NCI-H524 treated with DMSO at 0.1 percent for 48 hours (cell line): ENCODE data around the gene B3GALNT1.

Experiments used
- DNase-seq: peaks from one replicate; lab custom pipeline; 2025; lab: John Stamatoyannopoulos, UW

The B3GALNT1 gene

GRCh38 chr3:161104561-161105551 lies at the start of gene B3GALNT1:
Gene B3GALNT1, minus strand, starts transcription at chr3:161105349. Its CDS starts 18,595 bp downstream, at chr3:161086754.
- DNase-seq: no peak

GRCh38 chr3:161153480-161153879 lies 48.3 kb upstream of the B3GALNT1 start:
- DNase-seq: peak; percentile 49

GRCh38 chr3:161150001-161150525 lies 44.9 kb upstream of the B3GALNT1 start:
- DNase-seq: no peak

GRCh38 chr3:161149529-161149928 lies 44.4 kb upstream of the B3GALNT1 start:
- DNase-seq: no peak

GRCh38 chr3:161148832-161149475 lies 43.8 kb upstream of the B3GALNT1 start:
- no peak for DNase-seq

- DNase-seq: no peak
Measured at GRCh38 chr3:161142486-161142885, 37.3 kb upstream of the B3GALNT1 start.

- DNase-seq: no peak
Measured at GRCh38 chr3:161139686-161140085, 34.5 kb upstream of the B3GALNT1 start.

GRCh38 chr3:161137260-161137659 lies 32.1 kb upstream of the B3GALNT1 start:
- no peak for DNase-seq

- no peak for DNase-seq
Measured at GRCh38 chr3:161132391-161132790, 27.2 kb upstream of the B3GALNT1 start.

- no peak for DNase-seq
Measured at GRCh38 chr3:161126495-161126894, 21.3 kb upstream of the B3GALNT1 start.

- DNase-seq: no peak
Measured at GRCh38 chr3:161117646-161118045, 12.5 kb upstream of the B3GALNT1 start.

- DNase-seq: no peak
Measured at GRCh38 chr3:161108840-161109239, 3.7 kb upstream of the B3GALNT1 start.

GRCh38 chr3:161107311-161107710 lies 2.2 kb upstream of the B3GALNT1 start:
- no peak for DNase-seq

GRCh38 chr3:161103776-161104385 lies 1.3 kb downstream of the B3GALNT1 start:
- no peak for DNase-seq

- DNase-seq: no peak
Measured at GRCh38 chr3:161101609-161102008, 3.5 kb downstream of the B3GALNT1 start.

GRCh38 chr3:161100994-161101393 lies 4.2 kb downstream of the B3GALNT1 start:
- no peak for DNase-seq

- DNase-seq: peak; percentile 6
Measured at GRCh38 chr3:161096771-161097367, 8.3 kb downstream of the B3GALNT1 start.

GRCh38 chr3:161093895-161094294 lies 11.3 kb downstream of the B3GALNT1 start:
- no peak for DNase-seq

- no peak for DNase-seq
Measured at GRCh38 chr3:161084277-161084676, 20.9 kb downstream of the B3GALNT1 start.

GRCh38 chr3:161083131-161083530 lies 22.0 kb downstream of the B3GALNT1 start:
- no peak for DNase-seq

GRCh38 chr3:161082063-161082462 lies 23.1 kb downstream of the B3GALNT1 start:
- DNase-seq: no peak

- no peak for DNase-seq
Measured at GRCh38 chr3:161081633-161082032, 23.5 kb downstream of the B3GALNT1 start.
